Fibroblast of skin of left quadriceps (primary cell): ENCODE results near the gene ZNF641.
"Not testable (repeated sequence)": the region's sequence is repeated elsewhere in the genome, so short reads cannot be mapped to it uniquely, and the experiment has no call there.

Experiments
- DNase-seq, 2 experiments: peaks; one replicate each; pipeline ENCODE4 v3.0.0-alpha.2; 2013; ENCODE audit warnings: low read depth in 2 of 2

The ZNF641 gene

DNA sequence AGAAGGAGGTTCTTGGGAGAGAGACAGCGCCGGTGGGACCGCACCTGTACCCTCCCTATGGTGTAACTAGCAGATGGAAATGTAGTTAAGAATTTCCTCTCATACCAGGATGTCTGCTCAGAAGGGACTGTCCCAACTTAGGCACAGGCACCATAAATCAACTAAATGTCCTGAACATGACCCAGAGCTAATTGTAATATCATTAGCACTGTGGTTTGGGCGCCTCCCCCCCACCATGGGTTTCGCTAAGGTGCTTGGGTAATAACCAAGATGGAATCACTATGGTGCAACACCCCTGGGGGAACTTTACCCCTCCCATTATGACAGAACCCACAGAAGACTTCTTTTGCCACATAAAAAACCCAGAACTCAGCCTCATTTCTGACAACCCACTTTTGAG, 15.9 kb downstream of the ZNF641 start:
- no peak for DNase-seq

GRCh38 chr12:48333680-48334079, 17.0 kb downstream of the ZNF641 start:
- DNase-seq = not testable (repeated sequence)

- no peak for DNase-seq
Observed at GRCh38 chr12:48331399-48331798, 19.3 kb downstream of the ZNF641 start.

- DNase-seq = no peak
Observed at GRCh38 chr12:48329199-48329939, 21.4 kb downstream of the ZNF641 start.

GRCh38 chr12:48316491-48316890, 34.2 kb downstream of the ZNF641 start:
- no peak for DNase-seq

DNA sequence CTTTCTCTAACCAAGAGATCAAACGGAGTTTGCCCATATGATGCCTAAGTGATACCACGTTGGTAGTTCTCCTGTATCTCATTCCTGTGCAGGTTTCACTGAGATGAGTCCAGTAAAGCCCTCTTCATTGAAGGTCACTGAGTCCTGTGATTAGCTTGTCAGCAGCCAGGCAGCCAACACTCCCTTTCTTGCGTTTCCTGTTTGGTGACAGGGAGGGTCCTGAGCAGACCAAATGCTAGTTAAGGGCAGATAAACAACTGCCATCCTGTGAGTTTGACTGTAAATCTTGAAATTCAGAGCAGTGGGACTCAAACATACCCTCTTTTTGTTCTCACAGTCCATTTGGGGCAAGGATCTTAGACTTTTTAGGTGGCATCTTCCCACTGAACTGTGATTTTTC, 39.4 kb downstream of the ZNF641 start:
- no peak for DNase-seq

DNA sequence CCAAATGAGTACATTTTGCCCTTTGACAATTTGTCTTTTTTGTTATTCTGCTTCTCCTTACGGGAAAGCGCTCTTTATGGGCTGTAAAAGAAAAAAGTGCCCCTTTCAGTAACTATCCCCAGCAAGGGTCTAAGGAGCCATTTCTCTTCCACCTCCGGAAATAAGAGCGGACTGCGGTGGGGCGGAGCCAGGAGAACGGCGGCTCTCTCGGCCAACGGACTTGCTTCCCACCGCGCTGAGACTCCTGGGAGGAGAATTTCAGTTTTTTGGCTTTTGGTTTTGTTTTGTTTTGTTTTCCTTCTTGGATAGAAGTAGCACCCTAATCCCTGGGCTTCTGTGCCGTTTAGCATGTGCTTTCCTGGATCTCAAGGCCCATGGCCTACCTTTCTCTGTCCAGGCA, 43.5 kb downstream of the ZNF641 start:
- DNase-seq = no peak

DNA sequence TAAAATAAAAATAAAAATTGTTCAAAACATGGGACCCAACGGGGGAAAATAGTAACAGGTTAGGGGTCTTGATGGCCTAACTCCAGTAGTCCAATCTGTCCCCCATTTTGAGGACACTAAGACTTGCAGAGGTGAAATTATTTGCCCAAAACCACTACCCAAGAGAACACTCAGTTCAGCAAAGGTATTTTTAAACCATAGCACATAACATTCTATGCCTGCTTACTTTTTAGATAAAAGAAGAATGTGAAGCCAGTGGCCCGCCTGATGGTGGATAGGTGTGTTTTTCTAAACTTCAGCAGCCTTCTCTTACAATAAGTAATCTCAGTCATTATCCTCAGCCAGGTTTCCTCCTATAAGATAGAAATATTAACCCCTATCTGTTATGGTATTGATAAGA, 45.5 kb downstream of the ZNF641 start:
- DNase-seq = no peak

DNA sequence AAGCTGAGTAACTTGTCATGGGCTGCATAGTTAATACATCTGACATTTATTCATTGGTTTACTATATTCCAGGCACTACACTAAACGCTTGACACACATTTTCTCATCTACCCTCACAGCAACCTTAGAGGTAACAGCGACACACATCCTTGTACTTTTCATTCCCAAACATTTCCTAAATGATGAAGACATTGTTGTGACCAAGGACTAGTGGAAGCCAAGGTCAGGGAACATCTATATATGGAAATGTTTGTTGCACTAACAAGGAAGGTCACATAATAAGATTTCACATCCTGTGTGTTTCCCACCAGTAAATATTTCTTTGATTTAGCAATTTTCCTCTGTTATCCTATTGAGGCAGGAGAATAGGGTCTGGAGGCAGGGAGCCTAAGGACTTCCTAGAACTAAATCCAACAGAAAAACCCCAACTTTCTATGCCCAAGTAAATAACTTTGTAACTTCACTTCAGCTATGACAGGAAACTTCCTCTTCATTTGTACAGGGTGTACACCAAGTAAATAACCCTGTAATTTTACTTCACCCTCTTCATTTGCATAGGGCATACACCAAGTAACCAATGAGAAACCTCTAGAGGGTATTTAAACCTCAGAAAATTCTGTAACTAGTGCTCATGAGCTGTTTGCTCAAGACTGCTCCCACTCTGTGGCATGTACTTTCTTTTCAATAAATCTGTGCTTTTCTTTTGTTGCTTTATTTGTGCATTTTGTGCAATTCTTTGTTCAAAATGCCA, 48.4 kb downstream of the ZNF641 start:
- no peak for DNase-seq

GRCh38 chr12:48300774-48301173, 49.9 kb downstream of the ZNF641 start:
- DNase-seq = no peak

DNA sequence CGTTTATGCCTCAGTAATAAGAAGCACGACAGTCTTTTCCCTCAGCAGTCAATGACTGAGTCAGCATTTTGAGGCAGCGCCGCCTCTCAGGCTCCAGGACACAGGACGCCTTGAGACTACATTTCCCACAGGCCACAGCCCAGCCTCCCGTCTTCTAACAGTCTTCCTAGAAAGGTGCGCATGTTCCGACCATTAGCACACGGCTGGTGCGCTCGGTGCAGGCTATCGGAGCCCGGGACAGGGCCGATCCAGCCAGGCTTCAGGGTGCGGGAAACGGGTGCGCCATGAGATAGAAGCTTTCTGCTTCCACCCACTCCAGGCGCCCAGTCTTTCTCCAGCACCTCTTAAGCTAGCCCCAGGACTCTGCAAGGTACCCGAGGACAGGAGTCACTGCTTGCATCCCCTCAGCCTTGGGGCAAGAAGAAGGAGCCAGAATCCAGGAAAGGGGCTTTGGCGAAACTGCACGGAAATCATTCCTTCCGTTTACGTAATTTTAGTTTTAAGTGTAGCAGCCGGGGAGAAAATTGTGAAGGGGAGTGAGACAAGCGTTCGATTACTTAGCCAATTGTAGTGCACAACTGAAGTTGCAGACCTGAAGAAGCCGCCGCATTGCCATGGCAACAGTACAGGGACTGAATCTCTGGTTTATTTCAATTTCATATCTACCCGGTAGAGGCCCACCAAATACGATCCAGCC, 54.0 kb downstream of the ZNF641 start:
- peak; percentile 42 to 52 for DNase-seq

DNA sequence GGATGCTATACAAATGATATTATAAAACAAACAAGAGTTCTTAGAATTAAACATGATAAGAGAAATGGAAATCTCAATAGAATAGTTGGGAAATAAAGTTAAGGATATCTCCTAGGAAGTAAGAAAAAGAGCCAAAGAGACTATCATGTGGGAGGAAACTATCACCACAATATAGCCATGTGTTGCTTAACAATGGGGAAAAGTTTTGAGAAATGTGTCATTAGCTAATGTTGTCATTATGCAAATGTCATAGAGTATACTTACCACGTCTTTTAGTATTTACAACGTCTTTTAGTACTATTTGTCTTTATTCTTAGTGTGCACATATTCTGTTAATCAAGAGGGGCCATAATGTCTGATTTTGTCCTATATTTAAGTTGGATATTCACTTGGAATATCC, 58.7 kb downstream of the ZNF641 start:
- DNase-seq = no peak

DNA sequence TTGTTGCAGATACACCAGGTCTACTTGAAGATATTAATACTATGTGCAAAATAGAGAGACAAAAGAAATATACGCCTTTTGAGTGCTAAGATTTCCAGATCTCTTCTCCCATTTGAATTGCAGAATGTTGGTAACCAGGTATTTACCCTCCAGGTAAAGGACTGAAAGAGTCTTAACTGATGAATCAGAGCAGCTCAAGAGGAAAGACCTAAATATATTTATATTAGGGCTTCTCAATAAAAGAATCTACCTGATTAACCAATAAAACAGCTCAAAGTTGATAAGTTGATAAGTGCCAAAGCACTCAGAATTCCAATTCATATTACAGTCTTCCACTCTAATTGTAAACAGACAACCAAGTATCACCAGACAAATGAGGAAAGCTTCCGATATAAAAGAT, 59.2 kb downstream of the ZNF641 start:
- DNase-seq = no peak

DNA sequence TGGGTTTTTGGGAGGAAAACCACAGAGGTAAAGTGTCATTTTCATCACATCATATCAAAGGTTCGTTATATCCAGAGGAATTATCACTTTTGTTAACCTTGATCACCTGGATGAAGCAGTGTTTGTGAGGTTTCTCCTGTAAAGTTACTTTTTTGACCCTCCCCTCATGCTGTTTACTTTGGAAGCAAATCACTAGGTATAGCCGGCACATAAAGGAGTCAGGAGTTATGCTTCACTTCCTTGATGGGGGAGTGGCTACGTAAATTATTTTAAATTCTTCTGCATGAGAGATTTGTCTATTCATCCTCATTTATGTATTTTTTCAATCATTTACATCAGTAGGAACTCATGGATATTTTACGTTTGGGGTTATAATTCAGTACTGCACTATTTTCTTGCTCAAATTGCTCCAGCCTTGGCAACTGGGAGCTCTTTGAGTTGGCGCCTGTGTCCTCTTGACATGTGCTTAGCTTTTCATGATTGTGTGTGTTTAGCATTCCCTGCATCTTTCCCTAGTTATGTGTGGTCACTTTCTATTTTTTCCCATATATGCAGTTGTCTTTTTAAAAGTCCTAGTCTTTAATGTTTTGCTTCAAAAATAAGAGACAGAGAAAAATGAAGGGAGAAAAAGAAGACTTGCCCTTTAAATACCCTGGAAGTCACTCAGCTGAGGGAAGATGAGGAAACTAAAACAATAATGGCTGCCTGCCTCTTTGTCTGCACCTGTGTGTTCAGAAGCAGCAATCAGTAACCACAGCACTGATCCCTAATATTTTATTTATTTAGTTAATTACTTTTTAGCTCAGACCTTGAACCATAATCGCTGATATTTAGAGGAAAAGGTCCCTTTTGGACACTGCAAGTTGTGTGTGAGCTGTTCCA, 62.1 kb downstream of the ZNF641 start:
- no peak for DNase-seq
